ENCODE measurements around the gene ZBTB40.

ZBTB40 gene

DNA sequence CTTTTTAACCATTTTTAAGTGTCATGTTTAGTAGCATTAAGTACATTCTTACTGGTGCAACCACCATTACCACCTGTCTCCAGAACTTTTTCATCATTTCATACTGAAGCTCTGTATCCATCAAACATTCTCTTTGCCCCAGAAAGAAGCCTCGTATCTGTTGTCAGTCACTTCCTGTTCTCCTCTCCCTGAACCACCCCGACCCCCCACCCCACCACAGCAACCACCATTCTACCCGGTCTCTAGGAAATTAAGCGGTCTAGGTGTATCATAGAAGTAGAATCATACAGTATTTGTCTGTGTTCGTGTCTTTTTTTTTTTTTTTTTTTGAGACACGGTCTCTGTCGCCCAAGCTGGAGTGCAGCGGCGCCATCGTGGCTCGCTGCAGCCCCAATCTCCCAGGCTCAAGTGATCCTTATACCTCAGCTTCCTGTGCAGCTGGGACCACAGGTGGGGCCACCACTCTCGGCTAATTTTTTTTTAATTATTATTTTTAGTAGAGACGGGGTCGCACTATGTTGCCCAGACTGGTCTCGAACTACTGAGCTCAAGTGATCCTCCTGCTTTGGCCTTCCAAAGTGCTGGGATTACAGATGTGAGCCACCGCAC, 88.0 kb downstream of the ZBTB40 start:
- in situ Hi-C loops (cut with HindIII; ENCODE audit: low pct_ligation_motif_present, low pct_unique_long_range_greater_than_20kb, low sequenced_read_pairs): no loop called here
- DNase-seq: no peak

- in situ Hi-C loops (cut with HindIII; ENCODE audit: low pct_ligation_motif_present, low pct_unique_long_range_greater_than_20kb, low sequenced_read_pairs): no loop called here
These were observed 88.7 kb downstream of the ZBTB40 start for GRCh38 chr1:22540337-22540736.

GRCh38 chr1:22542886-22543285, 91.2 kb downstream of the ZBTB40 start:
- DNase-seq: no peak
- in situ Hi-C loops (cut with HindIII; ENCODE audit: low pct_ligation_motif_present, low pct_unique_long_range_greater_than_20kb, low sequenced_read_pairs): no loop called here

More at GRCh38 chr1:22540337-22540736, 88.7 kb downstream of the ZBTB40 start:
- no peak for DNase-seq

- in situ Hi-C loops (cut with HindIII; ENCODE audit: low pct_ligation_motif_present, low pct_unique_long_range_greater_than_20kb, low sequenced_read_pairs): no loop called here
These were observed 92.0 kb downstream of the ZBTB40 start for GRCh38 chr1:22543679-22544078.

DNA sequence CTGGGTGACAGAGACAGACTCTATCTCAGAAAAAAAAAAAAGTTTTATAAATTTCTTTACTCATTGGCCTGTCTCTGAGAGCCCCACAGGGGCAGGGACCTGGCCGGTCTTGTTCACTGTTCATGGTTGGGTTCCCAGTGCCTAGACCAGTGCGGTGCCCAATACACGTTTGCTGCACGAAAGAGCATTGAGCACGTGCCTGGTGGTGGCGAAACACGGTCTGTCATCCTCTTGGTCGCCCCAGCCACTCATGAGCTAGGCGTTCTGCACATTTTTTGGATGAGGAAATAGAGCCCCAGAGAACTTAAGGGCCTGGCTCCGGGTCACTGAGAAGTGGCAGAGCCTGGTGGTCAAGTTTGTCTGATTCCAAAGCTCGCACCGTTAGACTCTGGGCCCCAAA, 93.0 kb downstream of the ZBTB40 start:
- in situ Hi-C loops (cut with HindIII; ENCODE audit: low pct_ligation_motif_present, low pct_unique_long_range_greater_than_20kb, low sequenced_read_pairs): no loop called here
- no peak for DNase-seq

More at GRCh38 chr1:22543679-22544078, 92.0 kb downstream of the ZBTB40 start:
- DNase-seq: no peak

DNA sequence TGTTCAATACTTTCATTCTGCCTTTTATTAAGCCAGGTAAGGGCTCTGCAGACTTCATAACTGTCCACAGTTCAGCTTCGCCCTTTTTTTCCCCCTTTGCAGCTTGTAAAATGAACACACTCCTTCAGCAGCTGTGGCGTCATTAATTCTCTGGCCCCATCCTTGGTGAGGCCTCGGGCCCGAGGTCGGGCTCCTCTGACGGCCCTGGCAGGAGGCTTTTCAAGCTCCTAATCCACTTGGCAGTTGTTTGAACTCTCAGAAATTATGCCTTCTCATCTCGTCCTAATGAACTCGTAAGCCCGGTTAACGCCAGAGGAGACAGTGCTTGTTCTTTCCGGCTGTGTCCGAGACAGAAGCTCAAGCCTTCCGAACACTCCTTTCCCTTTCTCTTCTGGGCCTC, 93.5 kb downstream of the ZBTB40 start:
- in situ Hi-C loops (cut with HindIII; ENCODE audit: low pct_ligation_motif_present, low pct_unique_long_range_greater_than_20kb, low sequenced_read_pairs): no loop called here
- DNase-seq: no peak

- DNase-seq: no peak
- in situ Hi-C loops (cut with HindIII; ENCODE audit: low pct_ligation_motif_present, low pct_unique_long_range_greater_than_20kb, low sequenced_read_pairs): no loop called here
These were observed 95.7 kb downstream of the ZBTB40 start for GRCh38 chr1:22547186-22547817.

- in situ Hi-C loops (cut with HindIII; ENCODE audit: low pct_ligation_motif_present, low pct_unique_long_range_greater_than_20kb, low sequenced_read_pairs): no loop called here
- no peak for DNase-seq
These were observed 96.3 kb downstream of the ZBTB40 start for GRCh38 chr1:22547818-22548462.

- in situ Hi-C loops (cut with HindIII; ENCODE audit: low pct_ligation_motif_present, low pct_unique_long_range_greater_than_20kb, low sequenced_read_pairs): no loop called here
- no peak for DNase-seq
These were observed 98.4 kb downstream of the ZBTB40 start for GRCh38 chr1:22550021-22550420.

DNA sequence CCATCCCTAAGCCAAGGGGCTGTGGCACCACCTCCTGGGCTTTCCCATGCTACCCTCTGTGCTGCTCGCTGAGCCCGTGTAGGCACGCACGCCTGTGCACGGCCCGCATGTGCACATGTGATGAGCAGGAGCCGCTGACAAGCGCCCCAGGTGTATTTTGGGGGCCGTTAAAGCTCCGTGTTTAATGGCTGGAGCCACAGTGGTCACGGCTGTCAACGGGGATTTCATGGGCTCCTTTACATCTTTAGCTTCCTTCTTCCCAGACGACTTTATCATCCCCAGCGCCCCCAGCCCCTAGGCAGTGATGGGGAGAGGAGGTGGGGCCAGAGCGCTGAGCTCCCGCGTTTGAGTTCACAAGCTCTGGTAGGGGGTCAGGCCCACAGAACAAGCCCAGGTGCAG, 99.9 kb downstream of the ZBTB40 start:
- in situ Hi-C loops (cut with HindIII; ENCODE audit: low pct_ligation_motif_present, low pct_unique_long_range_greater_than_20kb, low sequenced_read_pairs): no loop called here

GRCh38 chr1:22552021-22552420, 100.4 kb downstream of the ZBTB40 start:
- no peak for DNase-seq
- in situ Hi-C loops (cut with HindIII; ENCODE audit: low pct_ligation_motif_present, low pct_unique_long_range_greater_than_20kb, low sequenced_read_pairs): no loop called here

More for the DNA sequence above, 99.9 kb downstream of the ZBTB40 start:
- no peak for DNase-seq

- in situ Hi-C loops (cut with HindIII; ENCODE audit: low pct_ligation_motif_present, low pct_unique_long_range_greater_than_20kb, low sequenced_read_pairs): no loop called here
- DNase-seq: no peak
These were observed 101.6 kb downstream of the ZBTB40 start for GRCh38 chr1:22553104-22553880.

- no peak for DNase-seq
- in situ Hi-C loops (cut with HindIII; ENCODE audit: low pct_ligation_motif_present, low pct_unique_long_range_greater_than_20kb, low sequenced_read_pairs): no loop called here
These were observed 102.4 kb downstream of the ZBTB40 start for GRCh38 chr1:22553991-22554522.

DNA sequence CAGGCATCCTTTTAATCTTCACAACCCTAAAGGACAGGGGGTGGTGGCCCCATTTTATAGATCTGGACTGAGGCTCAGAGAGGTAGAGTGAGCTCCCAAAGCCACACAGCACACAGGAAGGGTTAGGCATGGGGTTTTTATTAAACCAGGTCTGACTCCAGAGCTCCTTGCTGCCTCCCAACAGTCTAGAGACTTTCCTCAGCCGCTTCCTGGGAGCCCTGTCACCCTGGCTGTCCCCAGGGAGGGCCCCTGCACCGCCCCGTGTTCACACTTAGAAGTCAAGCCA, 103.7 kb downstream of the ZBTB40 start:
- DNase-seq: no peak
- in situ Hi-C loops (cut with HindIII; ENCODE audit: low pct_ligation_motif_present, low pct_unique_long_range_greater_than_20kb, low sequenced_read_pairs): no loop called here

- no peak for DNase-seq
- in situ Hi-C loops (cut with HindIII; ENCODE audit: low pct_ligation_motif_present, low pct_unique_long_range_greater_than_20kb, low sequenced_read_pairs): no loop called here
These were observed 104.9 kb downstream of the ZBTB40 start for GRCh38 chr1:22556391-22557104.

- in situ Hi-C loops (cut with HindIII; ENCODE audit: low pct_ligation_motif_present, low pct_unique_long_range_greater_than_20kb, low sequenced_read_pairs): no loop called here
- no peak for DNase-seq
These were observed 105.8 kb downstream of the ZBTB40 start for GRCh38 chr1:22557341-22557950.

GRCh38 chr1:22562584-22563583, 111.2 kb downstream of the ZBTB40 start, which contains the start of gene EPHA8:
EPHA8 (plus strand) TSS chr1:22563489; CDS start chr1:22563636, 147 bp downstream.
- in situ Hi-C loops (cut with HindIII; ENCODE audit: low pct_ligation_motif_present, low pct_unique_long_range_greater_than_20kb, low sequenced_read_pairs): no loop called here
- DNase-seq: no peak

Data from ACHN (cell line).